BLaER1 treated with 17β-estradiol and CSF1 and Interleukin-3, amounts not matched to agents 10 nM and 100 nM (cell line): ENCODE data around the gene MAP1B.

Experiments
- H3K27ac ChIP-seq, 11 experiments: shearing (Covaris generic); formaldehyde crosslinking; 2 replicates each; pipeline ENCODE4 v1.8.1; 2022
- H3K27me3 ChIP-seq, 11 experiments: shearing (Covaris generic); formaldehyde crosslinking; 2 replicates each; pipeline ENCODE4 v1.8.1; 2022
- H3K36me3 ChIP-seq, 11 experiments: shearing (Covaris generic); formaldehyde crosslinking; 2 replicates each; pipeline ENCODE4 v1.8.1; 2022
- H3K4me1 ChIP-seq, 10 experiments: shearing (Covaris generic); formaldehyde crosslinking; 2 replicates each; pipeline ENCODE4 v1.8.1; 2022
- H3K4me2 ChIP-seq, 11 experiments: shearing (Covaris generic); formaldehyde crosslinking; 2 replicates each; pipeline ENCODE4 v1.8.1; 2022
- H3K4me3 ChIP-seq, 10 experiments: shearing (Covaris generic); formaldehyde crosslinking; 2 replicates each; pipeline ENCODE4 v1.8.1; 2022
- H3K9ac ChIP-seq, 11 experiments: shearing (Covaris generic); formaldehyde crosslinking; 2 replicates each; pipeline ENCODE4 v1.8.1; 2022
- H3K9me3 ChIP-seq, 11 experiments: shearing (Covaris generic); formaldehyde crosslinking; replicated peaks in 1 of 11; 2 replicates each; pipeline ENCODE4 v1.8.1; 2022
- H4K20me1 ChIP-seq, 11 experiments: shearing (Covaris generic); formaldehyde crosslinking; 2 replicates each; pipeline ENCODE4 v1.8.1; 2022
- Cebpa-rat ChIP-seq, 11 experiments: shearing (Covaris generic); IDR thresholded peaks; 2 replicates each; pipeline ENCODE4 v1.8.1; 2022

MAP1B gene

GRCh38 chr5:72252008-72252407 lies 144.7 kb downstream of the MAP1B start:
- Histone ChIP-seq H3K4me3 (no peak overlapping the region), H4K20me1 (peaks cover 0 to 17% (median 0%) of the 10 kb centered on the region in 11 experiments; a peak in 8 of 22 replicates), H3K9ac (no peak overlapping the region), H3K27me3 (no peaks in the 10 kb centered on the region), H3K4me2 (no peak overlapping the region), H3K4me1 (peaks cover 0 to 7% (median 4%) of the 10 kb centered on the region in 10 experiments; a peak in 11 of 20 replicates), H3K36me3 (peaks cover 9 to 44% (median 21%) of the 10 kb centered on the region in 11 experiments; a peak in 18 of 22 replicates), H3K27ac (no peak overlapping the region), H3K9me3 (no peaks in the 10 kb centered on the region)
- TF ChIP-seq Cebpa-rat (IDR thresholded peaks at IDR 0.05): no peak

- Histone ChIP-seq H3K4me3 (no peak overlapping the region), H3K4me2 (no peak overlapping the region), H3K4me1 (peaks cover 0 to 6% (median 0%) of the 10 kb centered on the region in 10 experiments; a peak in 1 of 20 replicates)
Observed at GRCh38 chr5:72252574-72253155, 145.4 kb downstream of the MAP1B start.

GRCh38 chr5:72255237-72255636 lies 148.0 kb downstream of the MAP1B start:
- no peak overlapping the region for H3K4me3 ChIP-seq
- 0 out of 22 replicates have a peak, but pooled peaks cover 0 to 3% (median 0%) of the 10 kb centered on the region in 11 experiments for H3K9me3 ChIP-seq
- no peaks in the 10 kb centered on the region for H3K4me1 ChIP-seq
- H3K9ac ChIP-seq: no peak overlapping the region
- H3K27me3 ChIP-seq: no peaks in the 10 kb centered on the region
- no peak overlapping the region for H3K4me2 ChIP-seq
- peaks cover 0 to 11% (median 0%) of the 10 kb centered on the region in 11 experiments; a peak in 8 of 22 replicates for H4K20me1 ChIP-seq
- H3K27ac ChIP-seq: no peak overlapping the region
- no peak for TF ChIP-seq Cebpa-rat (IDR thresholded peaks at IDR 0.05)
- H3K36me3 ChIP-seq: peaks cover 15 to 66% (median 38%) of the 10 kb centered on the region in 11 experiments; a peak in 19 of 22 replicates

More at GRCh38 chr5:72252574-72253155, 145.4 kb downstream of the MAP1B start:
- peaks cover 9 to 51% (median 25%) of the 10 kb centered on the region in 11 experiments; a peak in 18 of 22 replicates for H3K36me3 ChIP-seq
- H3K9ac ChIP-seq: no peak overlapping the region
- no peaks in the 10 kb centered on the region for H3K9me3 ChIP-seq
- H4K20me1 ChIP-seq: peaks cover 0 to 17% (median 0%) of the 10 kb centered on the region in 11 experiments; a peak in 8 of 22 replicates
- TF ChIP-seq Cebpa-rat (IDR thresholded peaks at IDR 0.05): no peak
- no peaks in the 10 kb centered on the region for H3K27me3 ChIP-seq
- no peak overlapping the region for H3K27ac ChIP-seq

- Histone ChIP-seq H4K20me1 (peaks cover 0 to 11% (median 0%) of the 10 kb centered on the region in 11 experiments; a peak in 8 of 22 replicates), H3K4me3 (no peak overlapping the region), H3K9ac (no peak overlapping the region), H3K36me3 (peaks cover 15 to 70% (median 38%) of the 10 kb centered on the region in 11 experiments; a peak in 20 of 22 replicates), H3K27me3 (no peaks in the 10 kb centered on the region), H3K9me3 (0 out of 22 replicates have a peak, but pooled peaks cover 0 to 3% (median 0%) of the 10 kb centered on the region in 11 experiments), H3K4me1 (no peaks in the 10 kb centered on the region), H3K27ac (no peak overlapping the region), H3K4me2 (no peak overlapping the region)
- TF ChIP-seq Cebpa-rat (IDR thresholded peaks at IDR 0.05): no peak
Observed at GRCh38 chr5:72255670-72256069, 148.4 kb downstream of the MAP1B start.

GRCh38 chr5:72256536-72256935 lies 149.3 kb downstream of the MAP1B start:
- no peak overlapping the region for H3K4me3 ChIP-seq
- 0 out of 22 replicates have a peak, but pooled peaks cover 0 to 3% (median 0%) of the 10 kb centered on the region in 11 experiments for H3K9me3 ChIP-seq
- peaks cover 0 to 5% (median 0%) of the 10 kb centered on the region in 11 experiments; a peak in 4 of 22 replicates for H4K20me1 ChIP-seq
- H3K4me1 ChIP-seq: no peaks in the 10 kb centered on the region
- H3K9ac ChIP-seq: no peak overlapping the region
- no peaks in the 10 kb centered on the region for H3K27me3 ChIP-seq
- no peak overlapping the region for H3K27ac ChIP-seq
- no peak for TF ChIP-seq Cebpa-rat (IDR thresholded peaks at IDR 0.05)
- H3K4me2 ChIP-seq: no peak overlapping the region
- peaks cover 21 to 70% (median 43%) of the 10 kb centered on the region in 11 experiments; a peak in 21 of 22 replicates for H3K36me3 ChIP-seq
